Heart left ventricle (tissue), 16 donors: Measurements from ENCODE around the gene FDXACB1. TPM values are rescaled to one million over a fixed set of nuclear protein-coding genes. Genes with fewer than 3 reads are reported as not detected.

Experiments
- ATAC-seq, 4 donors: fragments of 200-7000 bp; cut with Tn5 transposase; one replicate each; pipeline ENCODE4 v1.9.1; 2020 to 2022; ENCODE audit warnings: moderate library complexity in 4 of 4, mild to moderate bottlenecking in 3 of 4, moderate number of reproducible peaks in 1 of 4
- DNase-seq, 5 donors: peaks; one replicate each; pipeline ENCODE4 v3.0.0-alpha.2; 2020
- H3K27ac ChIP-seq, 12 donors: fragments of 200-600 bp; sonication (generic) in 4 of 12; one replicate each; pipeline versions ENCODE4 v1.5.0 to v1.8.0; 2016 to 2022; ENCODE audit warnings: mild to moderate bottlenecking in 2 of 12
- H3K27me3 ChIP-seq, 9 donors: fragments of 200-600 bp; sonication (generic) in 2 of 9; one replicate each; pipeline versions ENCODE4 v1.5.1 to v1.8.0; 2016 to 2022; ENCODE audit warnings: mild to moderate bottlenecking in 3 of 9
- H3K36me3 ChIP-seq, 9 donors: fragments of 200-600 bp; sonication (generic) in 2 of 9; one replicate each; pipeline versions ENCODE4 v1.5.0 to v1.8.0; 2018 to 2022; ENCODE audit warnings: mild to moderate bottlenecking in 2 of 9
- H3K4me1 ChIP-seq, 12 donors: fragments of 200-600 bp; sonication (generic) in 4 of 12; one replicate each; pipeline versions ENCODE4 v1.5.0 to v1.8.0; 2016 to 2022; ENCODE audit warnings: mild to moderate bottlenecking in 3 of 12
- H3K4me3 ChIP-seq, 12 donors: fragments of 200-600 bp; sonication (generic) in 4 of 12; one replicate each; pipeline versions ENCODE4 v1.5.0 to v1.8.0; 2017 to 2022; ENCODE audit warnings: mild to moderate bottlenecking in 9 of 12, moderate library complexity in 4 of 12
- H3K9me3 ChIP-seq, 12 donors: fragments of 200-600 bp; sonication (generic) in 4 of 12; one replicate each; pipeline versions ENCODE4 v1.5.0 to v1.8.0; 2016 to 2022; ENCODE audit warnings: mild to moderate bottlenecking in 1 of 12
- CTCF ChIP-seq, 12 donors: fragments of 200-600 bp; sonication (generic) in 4 of 12; IDR thresholded peaks; one replicate each; pipeline versions ENCODE4 v1.5.0 to v1.8.0; 2018 to 2022; ENCODE audit warnings: antibody characterized with exemption in 12 of 12, mild to moderate bottlenecking in 5 of 12
- POLR2A ChIP-seq, 2 donors: fragments of 450-650 bp; IDR thresholded peaks; one replicate each; pipeline ENCODE4 v1.6.1; 2017; ENCODE audit warnings: antibody characterized with exemption in 2 of 2, mild to moderate bottlenecking in 2 of 2, moderate library complexity in 2 of 2
- WGBS, 4 donors: extraction: QIAGEN DNeasy Blood & Tissue Kit in 2 of 4; methylation state at CpG; one replicate each; pipeline versions ENCODE4 v1.1.5 to v1.1.7; 2013 to 2018; 5-methylcytosine and 5-hydroxymethylcytosine counted together
- intact Hi-C, 10 donors: fragments of 100-400 bp; cut with DNase I; formaldehyde crosslinking; loops; one replicate each; pipeline versions ENCODE4 v1.11.1 to v1.14.2; 2022
- polyA plus RNA-seq, 2 donors: library from polyadenylated mRNA; stranded (reverse); fragments of 200-250 nt; gene quantifications; one replicate each; pipeline ENCODE4 v1.2.3, GENCODE V29; 2013
- total RNA-seq, 9 donors: library from RNA; depleted of rRNA in 2 of 9; stranded (reverse); fragments of >200 nt in 2 of 9; fragmentation: NEBNext Ultra II Directional in 3 of 9; extraction: Animal tissue kit (Norgen Biotek cat#: 25700) in 3 of 9; gene quantifications; one replicate each; pipeline versions ENCODE4 v1.1.0 to v1.2.4, GENCODE V29; 2016 to 2023
- donor health status: ischemic (EF 13 %, LVEDD 7.1; RV severe dilation, severe dysfunction).
- donor health status: healthy with polysubstance abuse.
- donor health status: DM: no; HTN: yes; CAD: no.
- donor health status: DM: no; HTN: no; CAD: no.
- donor health status: ischemic (EF 25% LVEDD 6.9; RV normal size, moderate dysfunction).
- donor health status: ischemic (EF 25% LVEDD 5.7; RV mildly dilated, moderate dysfunction).
- donor health status: healthy.
- donor health status: DM: yes; HTN: yes; CAD: no.
- donor health status: ischemic (EF 35%, LVEDD 5.7; RV mildly dilated, moderate dysfunction).
- donor health status: nonischemic (EF 11% LVEDD 7.7; RV severe dilation, severe dysfunction).
- donor health status: DM: yes; HTN: yes; CAD: no.
- donor health status: PGD.
- donor health status: ischemic (EF 29% LVEDD 5.4; RV normal size, mild dysfunction).
- donor health status: nonischemic (EF 23%, LVEDD 6.1; RV moderate dilation, normal function).

Gene FDXACB1
- total and polyA plus RNA-seq, 11 donors, result 0.69 to 2.0 (median 1.1) TPM

- H3K27me3 ChIP-seq, result no peaks in the 10 kb centered on the region
- TF ChIP-seq POLR2A (IDR thresholded peaks at IDR 0.05) (no peak), CTCF (IDR thresholded peaks at IDR 0.05) (no peak)
- 53 to 68% (median 65%) methylated on average over 1 of the region's 1 CpG for WGBS, 4 donors
- H3K27ac ChIP-seq, result peak overlapping the region in 1 of 12 donors; percentile 4
- DNase-seq, result no peak
- H3K36me3 ChIP-seq, result peaks cover 0 to 87% (median 63%) of the 10 kb centered on the region in 9 donors
- no peak overlapping the region for H3K4me3 ChIP-seq
- no peaks in the 10 kb centered on the region for H3K9me3 ChIP-seq
- H3K4me1 ChIP-seq, result peaks cover 0 to 8% (median 1%) of the 10 kb centered on the region in 12 donors
- intact Hi-C loops, result loop anchor here (2.0 to 10.0 kb wide), 12 partner anchors 63 to 555 kb away; partner anchors contain the start of gene SIK2 (in 3 of the 10)
- ATAC-seq, result peak in 2 of 4 donors; percentile 41 to 48
Measured at GRCh38 chr11:111840143-111840542, 38.8 kb downstream of the FDXACB1 start.

GRCh38 chr11:111838054-111838453 lies 40.9 kb downstream of the FDXACB1 start:
- WGBS, 4 donors, result 69 to 78% (median 76%) methylated on average over 5 of the region's 5 CpGs
- Histone ChIP-seq H3K27me3 (no peaks in the 10 kb centered on the region), H3K27ac (no peak overlapping the region), H3K36me3 (peaks cover 0 to 85% (median 57%) of the 10 kb centered on the region in 9 donors), H3K9me3 (no peaks in the 10 kb centered on the region), H3K4me1 (peaks cover 0 to 10% (median 3%) of the 10 kb centered on the region in 12 donors), H3K4me3 (no peak overlapping the region)
- DNase-seq, result no peak
- TF ChIP-seq POLR2A (IDR thresholded peaks at IDR 0.05) (no peak), CTCF (IDR thresholded peaks at IDR 0.05) (no peak)
- no peak for ATAC-seq
- intact Hi-C loops, result loop anchor here in 2 of 10 donors (5.0 to 10.0 kb wide), 2 partner anchors 53 to 61 kb away; no protein-coding TSS in a partner anchor

DNA sequence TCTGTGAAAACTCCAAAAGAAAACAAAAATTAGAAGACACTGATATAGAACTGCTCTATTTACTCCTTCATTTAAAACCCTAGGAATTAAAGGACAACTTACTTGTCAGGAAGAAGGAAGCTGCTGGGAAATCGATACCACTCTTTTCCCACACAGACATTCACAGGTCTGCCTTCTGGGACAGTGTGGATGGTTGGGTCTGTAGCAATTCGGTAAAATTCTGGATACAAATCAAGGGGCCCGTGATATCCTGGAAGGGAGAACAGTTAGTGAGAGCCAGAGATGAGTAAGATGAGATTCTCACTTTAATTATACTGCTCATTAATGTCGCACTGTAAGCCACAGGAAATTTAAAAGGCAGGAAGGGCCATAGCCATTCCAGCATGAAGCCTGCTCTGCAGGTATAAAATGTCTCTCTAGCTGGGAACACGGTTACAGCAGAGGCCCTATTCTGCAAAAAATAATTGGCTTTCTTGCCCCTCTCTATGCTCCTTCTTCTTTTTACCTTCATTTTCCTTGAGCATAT lies 41.5 kb downstream of the FDXACB1 start:
- 90 to 94% (median 92%) methylated on average over 5 of the region's 5 CpGs for WGBS, 4 donors
- no peak overlapping the region for H3K27ac ChIP-seq
- peaks cover 0 to 10% (median 4%) of the 10 kb centered on the region in 12 donors for H3K4me1 ChIP-seq
- H3K36me3 ChIP-seq, result peaks cover 0 to 85% (median 60%) of the 10 kb centered on the region in 9 donors
- ATAC-seq, result no peak
- no peak for DNase-seq
- TF ChIP-seq CTCF (IDR thresholded peaks at IDR 0.05) (no peak), POLR2A (IDR thresholded peaks at IDR 0.05) (no peak)
- intact Hi-C loops, result loop anchor here in 2 of 10 donors (5.0 to 10.0 kb wide), 2 partner anchors 53 to 60 kb away; no protein-coding TSS in a partner anchor
- no peaks in the 10 kb centered on the region for H3K9me3 ChIP-seq
- no peak overlapping the region for H3K4me3 ChIP-seq
- no peaks in the 10 kb centered on the region for H3K27me3 ChIP-seq

- Histone ChIP-seq H3K4me1 (peaks cover 0 to 10% (median 4%) of the 10 kb centered on the region in 12 donors), H3K4me3 (no peak overlapping the region), H3K27ac (no peak overlapping the region), H3K36me3 (peaks cover 0 to 84% (median 57%) of the 10 kb centered on the region in 9 donors), H3K27me3 (no peaks in the 10 kb centered on the region), H3K9me3 (no peaks in the 10 kb centered on the region)
- no peak for TF ChIP-seq CTCF (IDR thresholded peaks at IDR 0.05)
- TF ChIP-seq POLR2A (IDR thresholded peaks at IDR 0.05), result no peak
- WGBS, 4 donors, result 75 to 82% (median 79%) methylated on average over 1 of the region's 1 CpG
- ATAC-seq, result no peak
- no peak for DNase-seq
- intact Hi-C loops, result loop anchor here in 2 of 10 donors (5.0 to 10.0 kb wide), 2 partner anchors 52 to 59 kb away; no protein-coding TSS in a partner anchor
Measured at GRCh38 chr11:111836721-111837120, 42.2 kb downstream of the FDXACB1 start.
